T-helper 9 cell (primary cell): ENCODE data around the gene KRTAP2-2.

ENCODE experiments used
- DNase-seq: peaks from one replicate; pipeline ENCODE4 v3.0.0-alpha.2; 2020

KRTAP2-2 gene

DNA sequence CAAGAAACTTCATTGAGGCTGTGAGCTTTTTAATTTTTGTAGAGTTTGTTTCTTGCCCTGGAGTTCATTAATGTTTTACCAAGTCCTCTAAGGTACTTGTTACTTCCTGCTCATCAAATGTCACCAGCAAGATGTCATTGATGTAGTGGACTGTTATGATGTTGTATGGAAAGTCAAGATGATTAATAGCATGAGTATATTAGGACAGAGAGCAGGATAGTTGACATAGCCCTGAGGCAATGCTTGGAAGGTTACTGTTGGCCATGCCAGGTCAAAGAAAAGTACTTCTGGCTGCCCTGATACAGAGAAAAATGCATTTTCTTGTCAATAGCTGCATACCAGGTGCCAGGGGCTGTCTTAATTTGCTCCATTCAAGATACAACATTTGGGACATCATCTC is 34.7 kb downstream of the KRTAP2-2 start:
- DNase-seq: no peak

DNA sequence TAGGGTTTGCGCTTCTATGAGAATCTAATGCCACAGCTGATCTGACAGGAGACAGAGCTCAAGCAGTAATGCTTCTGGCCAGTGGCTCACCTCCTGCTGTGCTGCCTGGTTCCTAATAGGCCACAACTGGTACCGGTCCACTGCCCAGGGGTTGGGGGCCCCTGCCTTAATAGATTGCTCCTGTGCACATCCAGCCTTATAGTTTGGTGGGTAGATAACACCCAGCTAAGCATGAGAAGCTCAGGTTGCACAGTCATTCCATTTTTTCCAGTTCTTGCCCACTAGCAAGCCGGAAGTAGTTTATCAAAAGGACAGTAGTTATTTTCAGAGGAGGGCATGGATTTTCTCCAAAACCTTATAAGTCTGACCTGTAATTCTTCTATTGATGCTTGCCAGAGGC is 35.6 kb downstream of the KRTAP2-2 start:
- DNase-seq: no peak

DNA sequence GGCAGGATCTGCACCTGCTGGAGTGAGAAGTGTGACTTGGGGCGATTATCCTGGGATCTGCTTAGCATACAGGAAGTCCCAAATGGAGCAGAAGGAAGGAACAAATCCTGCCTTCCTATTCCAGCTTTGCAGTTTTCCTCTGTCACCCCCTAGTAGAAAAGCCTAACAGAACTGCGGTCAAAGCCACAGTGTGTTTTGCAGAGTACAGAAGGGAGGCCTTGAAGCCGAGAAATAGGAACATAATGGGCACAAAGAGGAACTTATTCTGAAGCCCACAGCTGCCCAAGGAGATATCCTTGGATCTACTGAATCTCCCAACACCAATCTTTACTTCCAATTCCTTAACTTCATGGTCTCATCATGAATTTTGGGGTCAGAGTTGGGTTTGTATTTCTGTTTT is 36.5 kb downstream of the KRTAP2-2 start:
- DNase-seq: no peak

GRCh38 chr17:41016578-41017215 is 38.3 kb downstream of the KRTAP2-2 start:
- no peak for DNase-seq

- no peak for DNase-seq
Measured at GRCh38 chr17:41015454-41015853, 39.6 kb downstream of the KRTAP2-2 start.

GRCh38 chr17:41013606-41014005 is 41.4 kb downstream of the KRTAP2-2 start:
- DNase-seq: no peak

GRCh38 chr17:41013181-41013580 is 41.8 kb downstream of the KRTAP2-2 start:
- no peak for DNase-seq

GRCh38 chr17:41012326-41013120 is 42.5 kb downstream of the KRTAP2-2 start:
- no peak for DNase-seq

DNA sequence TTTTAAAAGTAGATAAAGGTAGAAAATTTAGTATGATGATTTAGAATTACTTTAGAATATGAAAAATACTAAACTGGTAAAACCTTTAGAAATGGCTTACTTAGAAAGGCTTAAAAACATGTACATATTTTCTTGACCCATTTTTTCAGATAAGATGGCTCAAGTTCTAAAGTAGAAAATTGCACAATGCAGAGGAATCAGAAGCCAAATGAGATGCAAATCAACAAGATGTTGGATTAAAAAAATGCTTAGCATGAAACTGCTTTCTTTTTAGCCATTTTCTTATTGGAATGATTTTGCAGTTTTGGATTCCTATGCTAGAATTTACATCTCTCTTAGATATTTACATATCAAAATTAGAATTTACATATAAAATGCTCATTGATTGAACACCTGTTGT is 44.6 kb downstream of the KRTAP2-2 start:
- DNase-seq: no peak

GRCh38 chr17:41009936-41010335 is 45.1 kb downstream of the KRTAP2-2 start:
- DNase-seq: no peak

- no peak for DNase-seq
Measured at GRCh38 chr17:41009301-41009760, 45.7 kb downstream of the KRTAP2-2 start.

- DNase-seq: no peak
Measured at GRCh38 chr17:41008811-41009210, 46.2 kb downstream of the KRTAP2-2 start, which contains the start of gene KRTAP3-1. Gene KRTAP3-1, minus strand, starts transcription at chr17:41009128. Its CDS starts 54 bp downstream, at chr17:41009074.
